Panc1 (cell line): ENCODE results near the gene OST4. TPM values are rescaled to one million over a fixed set of nuclear protein-coding genes. Genes with fewer than 3 reads are reported as not detected.

Source experiments
- ATAC-seq: fragments of 200-7000 bp; cut with Tn5 transposase; 2 replicates; pipeline ENCODE4 v1.9.1; 2020; ENCODE audit warnings: mild to moderate bottlenecking, moderate library complexity
- BruUV-seq: library from RNA; stranded (reverse); fragments of 400-500 nt; replicated peaks from 2 replicates; lab custom pipeline; 2021; lab: Mats Ljungman, UMichigan
- CTCF ChIA-PET: fragments of 300-600 bp; sonication (Branson Sonifier 250); formaldehyde crosslinking; loops from one replicate; lab custom pipeline; 2022; ENCODE audit warnings: antibody characterized with exemption; lab: Charles Lee
- POLR2A ChIA-PET: fragments of 300-600 bp; sonication (Branson Sonifier 250); formaldehyde crosslinking; loops from one replicate; lab custom pipeline; 2022; ENCODE audit warnings: antibody characterized with exemption; lab: Charles Lee
- DNase-seq: peaks from one replicate; pipeline ENCODE4 v3.0.0-alpha.2; 2010; ENCODE audit warnings: low read depth, low spot score
- H3K27ac ChIP-seq: 2 replicates; pipeline ENCODE4 v1.5.1; 2011; ENCODE audit warnings: mild to moderate bottlenecking, low read length, inconsistent platforms
- H3K27me3 ChIP-seq: fragments of 200-500 bp; sonication (Bioruptor generic); 2 replicates; pipeline ENCODE4 v1.6.0; 2014; ENCODE audit warnings: low read length, inconsistent platforms; ENCODE audit not compliant: control insufficient read depth, insufficient read depth
- H3K36me3 ChIP-seq: fragments of 200-500 bp; sonication (Bioruptor generic); 2 replicates; pipeline ENCODE4 v1.5.1; 2014; ENCODE audit warnings: inconsistent platforms, mild to moderate bottlenecking, low read length, moderate library complexity; ENCODE audit not compliant: control insufficient read depth, insufficient read depth
- H3K4me1 ChIP-seq: 2 replicates; pipeline ENCODE4 v1.5.1; 2011; ENCODE audit warnings: inconsistent platforms, mild to moderate bottlenecking, low read length, moderate library complexity; ENCODE audit not compliant: control insufficient read depth, insufficient read depth
- H3K4me3 ChIP-seq, 2 experiments: 2 replicates each; pipeline ENCODE4 v1.5.1; 2011 to 2012; ENCODE audit warnings: low read depth in 2 of 2, low read length in 2 of 2, mild to moderate bottlenecking in 2 of 2, inconsistent platforms in 1 of 2, moderate library complexity in 1 of 2
- H3K9me3 ChIP-seq: fragments of 200-500 bp; sonication (Bioruptor generic); 2 replicates; pipeline ENCODE4 v1.5.1; 2014; ENCODE audit warnings: low read depth, mild to moderate bottlenecking, inconsistent platforms, low read length, moderate library complexity; ENCODE audit not compliant: control insufficient read depth, insufficient read depth
- POLR2AphosphoS5 ChIP-seq: IDR thresholded peaks from 2 replicates; pipeline ENCODE4 v1.6.1; 2012; ENCODE audit warnings: mild to moderate bottlenecking, low read depth, low read length, moderate library complexity
- REST ChIP-seq, 2 experiments: IDR thresholded peaks; 2 replicates each; pipeline ENCODE4 v1.6.1; 2011 to 2012; ENCODE audit warnings: low read depth in 2 of 2, control low read depth in 1 of 2, low read length in 1 of 2, mild to moderate bottlenecking in 1 of 2, moderate library complexity in 1 of 2; ENCODE audit not compliant: insufficient read depth in 1 of 2
- SIN3A ChIP-seq: IDR thresholded peaks from 2 replicates; pipeline ENCODE4 v1.6.1; 2012; ENCODE audit warnings: low read depth, mild to moderate bottlenecking, low read length, moderate library complexity, borderline replicate concordance; ENCODE audit not compliant: insufficient read depth
- TCF7L2 ChIP-seq: IDR thresholded peaks from 2 replicates; pipeline ENCODE4 v1.6.1; 2011; ENCODE audit warnings: mild to moderate bottlenecking, low read depth, low read length, inconsistent platforms
- in situ Hi-C: cut with HindIII; loops from 2 replicates; pipeline ENCODE4 v1.10.0; 2016; ENCODE audit warnings: low sequenced_read_pairs, low pct_unique_long_range_greater_than_20kb
- intact Hi-C: fragments of 100-400 bp; cut with micrococcal nuclease; formaldehyde crosslinking; loops from one replicate; pipeline ENCODE4 v1.10.0; 2022; ENCODE audit not compliant: unreplicated experiment
- total RNA-seq: library from RNA; stranded (reverse); gene quantifications from one replicate; pipeline ENCODE4 v1.2.1, GENCODE V29; 2021; ENCODE audit not compliant: unreplicated experiment
- TF ChIP-seq, protein P1 (sequence below): fragments of 450-650 bp; IDR thresholded peaks from 2 replicates; pipeline ENCODE4 v1.5.1; 2017; ENCODE audit warnings: mild to moderate bottlenecking

Gene OST4
- total RNA-seq, 1 experiment from 2014 or later, result 219 TPM

DNA sequence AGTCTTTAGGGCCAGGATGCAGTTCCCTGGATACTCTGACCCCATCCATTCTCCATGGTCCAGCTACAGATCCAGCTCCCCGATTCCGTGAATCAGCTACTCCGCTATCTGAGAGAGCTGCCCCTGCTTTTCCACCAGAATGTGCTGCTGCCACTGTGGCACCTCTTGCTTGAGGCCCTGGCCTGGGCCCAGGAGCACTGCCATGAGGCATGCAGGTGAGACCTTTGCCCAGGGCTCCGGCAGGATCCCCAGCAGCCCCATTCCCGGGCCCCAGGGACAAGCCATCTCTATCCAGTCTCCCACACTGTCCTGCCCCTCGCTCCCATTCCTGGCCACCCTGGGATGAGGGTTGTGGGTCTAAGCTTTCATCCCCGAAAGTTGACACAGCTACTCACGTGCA, 31.2 kb downstream of the OST4 start:
- BruUV-seq, result no TSS peak
- CTCF ChIA-PET, result no interaction called here
- in situ Hi-C loops (no loop called here), intact Hi-C loops (no loop called here)
- POLR2A ChIA-PET, result no interaction called here
- Histone ChIP-seq H3K4me1 (no peaks in the 10 kb centered on the region), H3K4me3 (no peak overlapping the region), H3K9me3 (no peaks in the 10 kb centered on the region), H3K36me3 (peaks cover 6% of the 10 kb centered on the region), H3K27ac (no peak overlapping the region), H3K27me3 (no peaks in the 10 kb centered on the region)
- ATAC-seq (no peak), DNase-seq (no peak)
- TF ChIP-seq TCF7L2, result no peak
- TF ChIP-seq SIN3A, result no peak
- no peak for TF ChIP-seq POLR2AphosphoS5
- TF ChIP-seq, protein P1, sequence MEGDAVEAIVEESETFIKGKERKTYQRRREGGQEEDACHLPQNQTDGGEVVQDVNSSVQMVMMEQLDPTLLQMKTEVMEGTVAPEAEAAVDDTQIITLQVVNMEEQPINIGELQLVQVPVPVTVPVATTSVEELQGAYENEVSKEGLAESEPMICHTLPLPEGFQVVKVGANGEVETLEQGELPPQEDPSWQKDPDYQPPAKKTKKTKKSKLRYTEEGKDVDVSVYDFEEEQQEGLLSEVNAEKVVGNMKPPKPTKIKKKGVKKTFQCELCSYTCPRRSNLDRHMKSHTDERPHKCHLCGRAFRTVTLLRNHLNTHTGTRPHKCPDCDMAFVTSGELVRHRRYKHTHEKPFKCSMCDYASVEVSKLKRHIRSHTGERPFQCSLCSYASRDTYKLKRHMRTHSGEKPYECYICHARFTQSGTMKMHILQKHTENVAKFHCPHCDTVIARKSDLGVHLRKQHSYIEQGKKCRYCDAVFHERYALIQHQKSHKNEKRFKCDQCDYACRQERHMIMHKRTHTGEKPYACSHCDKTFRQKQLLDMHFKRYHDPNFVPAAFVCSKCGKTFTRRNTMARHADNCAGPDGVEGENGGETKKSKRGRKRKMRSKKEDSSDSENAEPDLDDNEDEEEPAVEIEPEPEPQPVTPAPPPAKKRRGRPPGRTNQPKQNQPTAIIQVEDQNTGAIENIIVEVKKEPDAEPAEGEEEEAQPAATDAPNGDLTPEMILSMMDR, result no peak
- no peak for TF ChIP-seq REST (IDR thresholded peaks at IDR 0.05; ENCODE audit: insufficient read depth in 1 of 2, low read depth in 2 of 2, low read length in 1 of 2)

DNA sequence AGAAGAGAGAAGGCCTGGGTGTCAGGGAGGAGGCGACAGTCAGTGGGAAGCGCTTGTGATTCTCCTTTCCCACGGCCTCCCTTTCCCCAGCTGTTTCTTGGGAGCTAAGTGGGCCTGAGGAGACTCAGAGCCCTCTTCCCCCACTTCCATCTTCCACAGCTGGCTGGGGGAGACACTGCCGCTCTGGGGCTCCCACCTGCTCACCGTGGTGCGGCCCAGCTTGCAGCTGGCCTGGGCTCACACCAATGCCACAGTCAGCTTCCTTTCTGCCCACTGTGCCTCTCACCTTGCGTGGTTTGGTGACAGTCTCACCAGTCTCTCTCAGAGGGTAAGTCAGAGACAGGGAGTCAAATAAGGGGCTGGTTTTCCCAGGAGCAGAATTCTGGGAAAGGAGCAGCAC, 31.6 kb downstream of the OST4 start:
- in situ Hi-C loops (no loop called here), intact Hi-C loops (no loop called here)
- no peak overlapping the region for H3K4me3 ChIP-seq
- no peaks in the 10 kb centered on the region for H3K27me3 ChIP-seq
- H3K36me3 ChIP-seq, result peaks cover 8% of the 10 kb centered on the region
- no peaks in the 10 kb centered on the region for H3K9me3 ChIP-seq
- ChIA-PET CTCF (no interaction called here), POLR2A (no interaction called here)
- H3K4me1 ChIP-seq, result no peaks in the 10 kb centered on the region
- TF ChIP-seq, protein P1, result no peak
- TF ChIP-seq POLR2AphosphoS5, result no peak
- no peak for TF ChIP-seq REST (IDR thresholded peaks at IDR 0.05; ENCODE audit: insufficient read depth in 1 of 2, low read depth in 2 of 2, low read length in 1 of 2)
- TF ChIP-seq SIN3A, result no peak
- TF ChIP-seq TCF7L2, result no peak
- DNase-seq, result no peak
- ATAC-seq, result no peak
- BruUV-seq, result no TSS peak
- H3K27ac ChIP-seq, result no peak overlapping the region
